ENCODE measurements around the gene SPOCD1.

The SPOCD1 gene

GRCh38 chr1:31761883-31762282, 53.9 kb downstream of the SPOCD1 start:
- no peak overlapping the region for H3K27ac ChIP-seq (ENCODE audit: extremely low read depth, low read depth, low read length)
- TF ChIP-seq GFI1B (tag by site-specific recombination; IDR thresholded peaks at IDR 0.05): no peak
- TF ChIP-seq ZNF366 (tag by site-specific recombination; conservative IDR thresholded peaks at IDR 0.05): peak; percentile 43; the same call in 1 of the 2 replicates
- POLR2A ChIA-PET: interaction anchor here (0.6 kb wide), 2 partner anchors 10 to 45 kb away, joined by 3 to 4 read pairs; no protein-coding TSS in a partner anchor
- H3K9me3 ChIP-seq (ENCODE audit: control insufficient read depth, insufficient read depth, low read depth, low read length): no peaks in the 10 kb centered on the region
- peaks cover 0 to 6% of the 10 kb centered on the region in 2 experiments; a peak in 1 of 3 replicates for H3K36me3 ChIP-seq (ENCODE audit: control insufficient read depth in 2 of 2, insufficient read depth in 1 of 2, low read length in 2 of 2)
- no peaks in the 10 kb centered on the region; the same call in 1 of the 2 replicates for H3K4me1 ChIP-seq (ENCODE audit: control insufficient read depth, insufficient read depth, low read length)
- CTCF ChIA-PET: interaction anchor here (0.7 to 7.0 kb wide), 6 partner anchors 16 to 363 kb away, joined by 3 to 51 read pairs (median 6); no protein-coding TSS in a partner anchor
- no peak overlapping the region for H3K4me3 ChIP-seq (ENCODE audit: low read depth, low read length)

GRCh38 chr1:31760471-31761470, 55.1 kb downstream of the SPOCD1 start:
- ChIA-PET CTCF (interaction anchor here (0.6 to 7.0 kb wide), 11 partner anchors 15 to 595 kb away, joined by 3 to 51 read pairs (median 5); no protein-coding TSS in a partner anchor), POLR2A (interaction anchor here (0.6 to 1.0 kb wide), 3 partner anchors 11 to 318 kb away, joined by 3 to 7 read pairs (median 3); no protein-coding TSS in a partner anchor)
- no peaks in the 10 kb centered on the region; the same call in 1 of the 2 replicates for H3K4me1 ChIP-seq (ENCODE audit: control insufficient read depth, insufficient read depth, low read length)
- peak overlapping the region; percentile 48 for H3K4me3 ChIP-seq (ENCODE audit: low read depth, low read length)
- no peak overlapping the region for H3K27ac ChIP-seq (ENCODE audit: extremely low read depth, low read depth, low read length)
- H3K36me3 ChIP-seq (ENCODE audit: control insufficient read depth in 2 of 2, insufficient read depth in 1 of 2, low read length in 2 of 2): peaks cover 0 to 17% of the 10 kb centered on the region in 2 experiments; a peak in 1 of 3 replicates
- H3K9me3 ChIP-seq (ENCODE audit: control insufficient read depth, insufficient read depth, low read depth, low read length): no peaks in the 10 kb centered on the region
- TF ChIP-seq KLF1 (tag by site-specific recombination; IDR thresholded peaks at IDR 0.05): 0 out of 2 replicates have a peak, but pooled peaks have one; percentile 10
- no peak for TF ChIP-seq TSHZ1 (tag by site-specific recombination; IDR thresholded peaks at IDR 0.05; ENCODE audit: borderline replicate concordance)
- no peak for TF ChIP-seq ZNF513 (tag by site-specific recombination; IDR thresholded peaks at IDR 0.05)
- TF ChIP-seq ZNF10 (tag by site-specific recombination; IDR thresholded peaks at IDR 0.05): no peak
- no peak for TF ChIP-seq ATF2 (tag by site-specific recombination; IDR thresholded peaks at IDR 0.05; ENCODE audit: low read depth)
- TF ChIP-seq ZNF704 (tag by site-specific recombination; IDR thresholded peaks at IDR 0.05): no peak
- peak; percentile 59 for TF ChIP-seq EGR2 (tag by site-specific recombination; IDR thresholded peaks at IDR 0.05; ENCODE audit: low read depth)
- no peak for TF ChIP-seq ZNF658 (tag by site-specific recombination; IDR thresholded peaks at IDR 0.05)
- TF ChIP-seq MEIS1 (CRISPR knock-in tag; IDR thresholded peaks at IDR 0.05; ENCODE audit: borderline replicate concordance): no peak
- no peak for TF ChIP-seq ZNF473 (tag by site-specific recombination; IDR thresholded peaks at IDR 0.05)
- no peak for TF ChIP-seq ZNF202 (tag by site-specific recombination; IDR thresholded peaks at IDR 0.05; ENCODE audit: borderline replicate concordance)
- TF ChIP-seq ZNF24 (tag by site-specific recombination; IDR thresholded peaks at IDR 0.05): no peak
- no peak for TF ChIP-seq ZNF302 (tag by site-specific recombination; IDR thresholded peaks at IDR 0.05; ENCODE audit: low read depth)
- TF ChIP-seq PRDM10 (tag by site-specific recombination; IDR thresholded peaks at IDR 0.05): no peak
- TF ChIP-seq ZNF501 (tag by site-specific recombination; IDR thresholded peaks at IDR 0.05): no peak
- TF ChIP-seq ZFHX2 (tag by site-specific recombination; conservative IDR thresholded peaks at IDR 0.05): peak; percentile 79

Measured in HEK293 (cell line).